GM23248 (cell line): ENCODE measurements around the gene CMIP. TPM values are rescaled to one million over a fixed set of nuclear protein-coding genes. Genes with fewer than 3 reads are reported as not detected.
A peak's percentile ranks its signal among the peaks of the same experiment; 100 is the strongest.

Experiments used
- DNase-seq: peaks from one replicate; pipeline ENCODE4 v3.0.0-alpha.2; 2015
- H2AFZ ChIP-seq: fragments of 200-600 bp; sonication (generic); 2 replicates; pipeline ENCODE4 v1.6.1; 2016; ENCODE audit warnings: antibody characterized with exemption
- H3F3A ChIP-seq: fragments of 200-600 bp; sonication (generic); 2 replicates; pipeline ENCODE4 v1.6.1; 2016; ENCODE audit warnings: mild to moderate bottlenecking, antibody characterized with exemption, mixed run types; ENCODE audit not compliant: insufficient read depth
- H3K27ac ChIP-seq: fragments of 200-600 bp; sonication (generic); 2 replicates; pipeline ENCODE4 v1.5.1; 2016; ENCODE audit warnings: mild to moderate bottlenecking
- H3K27me3 ChIP-seq: fragments of 200-600 bp; sonication (generic); replicated peaks from 2 replicates; pipeline ENCODE4 v1.6.1; 2016; ENCODE audit warnings: mild to moderate bottlenecking; ENCODE audit not compliant: insufficient read depth
- H3K36me3 ChIP-seq: fragments of 200-600 bp; sonication (generic); 2 replicates; pipeline ENCODE4 v1.6.1; 2016; ENCODE audit warnings: low read depth, mild to moderate bottlenecking
- H3K4me1 ChIP-seq: fragments of 200-600 bp; sonication (generic); 2 replicates; pipeline ENCODE4 v1.6.1; 2016; ENCODE audit warnings: mild to moderate bottlenecking; ENCODE audit not compliant: insufficient read depth
- H3K4me2 ChIP-seq: fragments of 200-600 bp; sonication (generic); one replicate; pipeline ENCODE4 v1.6.1; 2016; ENCODE audit warnings: mild to moderate bottlenecking; ENCODE audit not compliant: unreplicated experiment
- H3K4me3 ChIP-seq: fragments of 200-600 bp; sonication (generic); 2 replicates; pipeline ENCODE4 v1.5.1; 2016; ENCODE audit warnings: mild to moderate bottlenecking
- H3K79me2 ChIP-seq: fragments of 200-600 bp; sonication (generic); 2 replicates; pipeline ENCODE4 v1.6.1; 2016; ENCODE audit warnings: mild to moderate bottlenecking; ENCODE audit not compliant: insufficient read depth
- H3K9ac ChIP-seq: fragments of 200-600 bp; sonication (generic); 2 replicates; pipeline ENCODE4 v1.6.1; 2016; ENCODE audit warnings: mild to moderate bottlenecking
- H3K9me2 ChIP-seq: fragments of 200-600 bp; sonication (generic); 2 replicates; pipeline ENCODE4 v1.6.1; 2016; ENCODE audit warnings: mixed run types, mild to moderate bottlenecking, moderate library complexity; ENCODE audit not compliant: insufficient read depth
- H3K9me3 ChIP-seq: fragments of 200-600 bp; sonication (generic); one replicate; pipeline ENCODE4 v1.6.1; 2017; ENCODE audit warnings: low read depth
- H4K20me1 ChIP-seq: fragments of 200-600 bp; sonication (generic); 2 replicates; pipeline ENCODE4 v1.6.0; 2016; ENCODE audit not compliant: insufficient read depth
- EZH2 ChIP-seq: fragments of 200-600 bp; sonication (generic); IDR thresholded peaks from 2 replicates; pipeline ENCODE4 v1.6.1; 2018; ENCODE audit warnings: antibody characterized with exemption, mild to moderate bottlenecking; ENCODE audit not compliant: insufficient read depth, poor library complexity, severe bottlenecking
- EZH2phosphoT487 ChIP-seq: fragments of 200-600 bp; sonication (generic); IDR thresholded peaks from 2 replicates; pipeline ENCODE4 v1.6.1; 2018; ENCODE audit warnings: antibody characterized with exemption, moderate library complexity, mild to moderate bottlenecking, low read depth; ENCODE audit not compliant: insufficient read depth
- WGBS, 2 experiments: methylation state at CpG; one replicate each; pipeline ENCODE4 v1.1.6; 2015 to 2017; ENCODE audit warnings: low lambda C conversion rate in 2 of 2, low coverage in 1 of 2; ENCODE audit errors: missing lambda C conversion rate in 2 of 2; 5-methylcytosine and 5-hydroxymethylcytosine counted together
- in situ Hi-C: fragments of 300-500 bp; cut with MboI; formaldehyde crosslinking; loops from 2 replicates; pipeline ENCODE4 v1.15.0; 2020
- polyA plus RNA-seq: library from polyadenylated mRNA; unstranded; fragments of >200 nt; fragmentation: Nextera tagmentation; extraction: Ambion mirVana; gene quantifications from 2 replicates; pipeline ENCODE4 v1.2.1, GENCODE V29; 2016
- total RNA-seq: library from RNA; depleted of rRNA; stranded (reverse); fragments of >200 nt; shearing (Covaris generic); gene quantifications from 2 replicates; pipeline ENCODE4 v1.2.3, GENCODE V29; 2014

CMIP gene
- total and polyA plus RNA-seq, 2 experiments from 2014 or later: 1.5 to 9.5 TPM

DNA sequence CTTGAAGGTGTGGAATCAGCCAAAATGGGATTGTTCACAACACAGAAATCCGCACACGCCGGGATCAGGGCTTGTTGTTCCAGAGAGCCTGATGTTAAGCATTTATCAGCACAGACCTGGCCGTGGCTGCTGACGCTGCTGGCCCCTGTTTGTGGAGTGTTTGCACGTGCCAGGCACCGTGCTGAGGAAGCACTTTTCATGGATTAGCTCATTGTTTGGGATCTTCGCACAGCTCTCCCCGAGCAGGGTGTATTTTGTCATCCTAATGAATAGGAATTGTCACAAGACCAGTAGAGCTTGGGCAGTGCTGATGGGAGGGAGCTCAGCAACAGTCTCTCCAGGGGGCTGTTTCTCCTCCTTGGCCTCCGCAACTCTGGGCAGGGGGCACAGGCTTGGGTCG lies 174.1 kb downstream of the CMIP start:
- 70 to 73% methylated on average over 11 of the region's 11 CpGs for WGBS, 2 experiments
- no peaks in the 10 kb centered on the region for H3K9me2 ChIP-seq
- H3K9me3 ChIP-seq: no peaks in the 10 kb centered on the region
- H3K4me1 ChIP-seq: peaks cover 7% of the 10 kb centered on the region
- no peaks in the 10 kb centered on the region for H3K36me3 ChIP-seq
- H3K27ac ChIP-seq: no peak overlapping the region
- no peak for TF ChIP-seq EZH2
- no peak for TF ChIP-seq EZH2phosphoT487
- no peak overlapping the region for H3K4me3 ChIP-seq
- DNase-seq: no peak
- no peak overlapping the region for H2AFZ ChIP-seq
- peaks cover 21% of the 10 kb centered on the region for H3K79me2 ChIP-seq
- H3K27me3 ChIP-seq: no peaks in the 10 kb centered on the region
- no peaks in the 10 kb centered on the region for H3F3A ChIP-seq
- in situ Hi-C loops: no loop called here
- no peak overlapping the region for H3K4me2 ChIP-seq
- no peak overlapping the region for H3K9ac ChIP-seq
- no peaks in the 10 kb centered on the region for H4K20me1 ChIP-seq

DNA sequence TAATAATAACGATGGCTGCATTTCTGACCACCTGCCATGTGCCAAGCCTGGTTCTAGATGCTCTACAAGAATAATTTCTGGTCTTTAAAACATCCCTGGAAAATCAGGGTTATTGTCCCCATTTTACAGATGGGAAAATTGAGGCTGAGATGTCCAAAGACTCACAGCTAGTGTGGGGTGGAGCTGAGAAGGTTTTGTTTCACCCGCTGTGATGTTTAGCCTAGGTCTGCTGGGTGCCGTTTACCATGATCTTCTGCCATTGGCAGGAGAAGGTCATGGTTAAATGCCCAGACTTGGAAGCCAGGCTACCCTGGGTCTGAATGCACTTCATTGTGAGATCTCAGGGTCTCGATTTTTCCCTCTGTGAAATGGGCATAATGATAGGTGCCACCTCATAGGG lies 175.4 kb downstream of the CMIP start:
- Histone ChIP-seq H3K9me2 (no peaks in the 10 kb centered on the region), H3K9ac (no peak overlapping the region), H3K27me3 (no peaks in the 10 kb centered on the region), H3K4me2 (no peak overlapping the region), H3K27ac (no peak overlapping the region), H3K79me2 (peaks cover 15% of the 10 kb centered on the region; the same call in 1 of the 2 replicates), H3K4me1 (peaks cover 9% of the 10 kb centered on the region), H3F3A (no peaks in the 10 kb centered on the region), H3K4me3 (no peak overlapping the region), H3K9me3 (no peaks in the 10 kb centered on the region), H3K36me3 (no peaks in the 10 kb centered on the region), H4K20me1 (no peaks in the 10 kb centered on the region), H2AFZ (no peak overlapping the region)
- WGBS, 2 experiments: 87 to 89% methylated on average over 4 of the region's 4 CpGs
- TF ChIP-seq EZH2phosphoT487 (no peak), EZH2 (no peak)
- no peak for DNase-seq
- in situ Hi-C loops: no loop called here

DNA sequence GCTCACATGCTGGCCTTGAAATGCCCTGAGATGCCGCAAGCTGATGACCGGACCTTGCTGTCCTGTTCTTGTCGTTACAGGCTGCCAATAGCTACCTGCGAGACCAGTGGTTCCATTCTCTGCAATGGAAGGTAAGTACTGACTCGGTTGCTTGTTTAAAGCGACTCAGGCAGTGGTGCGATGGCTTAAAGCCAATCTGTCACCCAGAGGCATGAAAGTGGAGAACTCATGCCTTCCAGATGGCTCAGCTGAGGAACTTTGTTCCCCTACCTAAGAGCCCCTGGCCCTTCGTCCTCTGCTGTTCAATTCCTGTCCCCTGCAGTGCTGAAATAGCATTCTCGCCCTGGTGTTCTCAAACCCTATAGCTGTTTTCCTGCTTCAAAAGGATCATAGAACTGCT lies 176.2 kb downstream of the CMIP start:
- Histone ChIP-seq H3K4me3 (no peak overlapping the region), H3K9me2 (no peaks in the 10 kb centered on the region), H3K36me3 (no peaks in the 10 kb centered on the region), H4K20me1 (no peaks in the 10 kb centered on the region), H3K9me3 (no peaks in the 10 kb centered on the region), H3K9ac (no peak overlapping the region), H3K27ac (no peak overlapping the region), H2AFZ (no peak overlapping the region), H3F3A (no peaks in the 10 kb centered on the region), H3K79me2 (peaks cover 13% of the 10 kb centered on the region; the same call in 1 of the 2 replicates), H3K4me2 (no peak overlapping the region), H3K27me3 (no peaks in the 10 kb centered on the region), H3K4me1 (peaks cover 17% of the 10 kb centered on the region)
- TF ChIP-seq EZH2phosphoT487: no peak
- no peak for TF ChIP-seq EZH2
- no peak for DNase-seq
- in situ Hi-C loops: no loop called here
- 91 to 92% methylated on average over 9 of the region's 9 CpGs for WGBS, 2 experiments

DNA sequence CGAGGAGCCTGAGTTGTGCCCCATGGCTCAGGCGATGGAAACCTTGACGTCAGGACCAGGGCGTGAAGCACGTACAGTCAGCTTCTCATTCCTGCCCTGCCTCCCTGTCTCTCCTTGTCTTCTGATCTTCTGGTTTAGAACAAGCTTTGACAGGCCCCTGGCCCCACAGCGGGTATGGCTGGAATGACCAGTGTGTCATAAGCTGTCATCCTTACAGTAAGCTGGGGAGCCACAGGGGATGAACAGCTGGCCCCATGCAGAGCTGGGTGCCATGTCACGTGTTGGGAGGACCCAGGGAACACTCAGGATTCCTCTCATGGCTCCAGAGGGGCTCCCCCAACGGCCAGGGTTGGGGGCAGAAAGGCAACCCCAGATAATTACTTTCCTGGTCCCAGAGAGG lies 176.9 kb downstream of the CMIP start:
- Histone ChIP-seq H3F3A (no peaks in the 10 kb centered on the region), H3K9me3 (no peaks in the 10 kb centered on the region), H3K9me2 (no peaks in the 10 kb centered on the region), H4K20me1 (no peaks in the 10 kb centered on the region), H3K27me3 (no peaks in the 10 kb centered on the region), H3K27ac (no peak overlapping the region), H3K36me3 (no peaks in the 10 kb centered on the region), H3K4me1 (peaks cover 15% of the 10 kb centered on the region), H3K4me2 (no peak overlapping the region), H3K9ac (no peak overlapping the region), H3K4me3 (no peak overlapping the region), H3K79me2 (peaks cover 13% of the 10 kb centered on the region; the same call in 1 of the 2 replicates), H2AFZ (no peak overlapping the region)
- no peak for DNase-seq
- TF ChIP-seq EZH2phosphoT487: no peak
- TF ChIP-seq EZH2: no peak
- in situ Hi-C loops: no loop called here
- WGBS, 2 experiments: 91 to 93% methylated on average over 8 of the region's 8 CpGs

DNA sequence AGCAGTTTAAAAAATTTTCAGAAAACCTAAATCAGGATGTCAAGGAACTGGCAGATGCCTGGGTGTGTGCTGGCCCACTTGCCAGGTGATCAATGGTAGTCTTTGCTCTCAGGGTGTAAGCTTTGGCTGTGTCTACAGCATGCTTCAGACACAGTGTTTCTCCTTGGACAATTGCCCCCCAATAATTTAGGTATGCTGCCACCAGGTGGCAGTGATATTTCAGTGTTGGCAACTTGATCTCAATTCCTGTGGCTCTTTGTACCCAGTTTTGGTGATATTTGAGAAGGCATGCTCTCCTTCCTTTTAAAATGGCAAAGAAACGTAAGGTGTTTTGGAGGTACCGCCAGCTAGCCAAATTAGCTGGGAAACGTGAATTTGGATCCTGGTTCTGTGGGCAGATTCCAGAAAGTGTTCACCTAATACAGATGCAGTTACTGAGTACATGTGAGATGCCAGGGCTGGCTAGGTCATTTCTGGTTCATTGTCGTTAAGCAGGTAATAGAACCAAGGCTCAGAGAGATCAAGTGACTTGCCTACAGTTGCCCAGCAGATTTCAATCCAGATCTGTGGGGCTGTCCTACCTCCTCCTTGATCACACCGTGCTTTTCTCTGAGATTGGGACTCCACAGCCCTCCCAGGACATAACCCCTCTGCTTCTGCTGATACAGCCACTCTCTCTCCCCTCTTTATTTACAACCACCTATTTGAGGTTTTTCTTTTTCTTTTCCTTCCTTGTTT lies 178.9 kb downstream of the CMIP start:
- in situ Hi-C loops: no loop called here
- H3K79me2 ChIP-seq: peaks cover 5% of the 10 kb centered on the region; the same call in 1 of the 2 replicates
- DNase-seq: peak; percentile 69

More for the DNA sequence above, 178.9 kb downstream of the CMIP start:
- no peaks in the 10 kb centered on the region for H3F3A ChIP-seq
- H3K9me3 ChIP-seq: no peaks in the 10 kb centered on the region
- H3K27me3 ChIP-seq: no peaks in the 10 kb centered on the region
- H3K4me1 ChIP-seq: peaks cover 9% of the 10 kb centered on the region; the same call in 1 of the 2 replicates
- TF ChIP-seq EZH2phosphoT487 (no peak), EZH2 (no peak)
- no peaks in the 10 kb centered on the region for H3K36me3 ChIP-seq
- H3K4me2 ChIP-seq: no peak overlapping the region
- no peaks in the 10 kb centered on the region for H4K20me1 ChIP-seq
- WGBS, 2 experiments: 70 to 81% methylated on average over 5 of the region's 5 CpGs
- no peak overlapping the region for H3K4me3 ChIP-seq
- H2AFZ ChIP-seq: no peak overlapping the region
- H3K9ac ChIP-seq: no peak overlapping the region
- no peaks in the 10 kb centered on the region for H3K9me2 ChIP-seq
- H3K27ac ChIP-seq: no peak overlapping the region
